Body of pancreas (tissue), 4 donors: Measurements from ENCODE around the gene ANTXR2. TPM values are rescaled to one million over a fixed set of nuclear protein-coding genes. Genes with fewer than 3 reads are reported as not detected.

Experiments used
- ATAC-seq: fragments of 150-250 bp; one replicate; pipeline ENCODE4 v1.9.1; 2016
- DNase-seq, 4 donors: peaks; one replicate each; pipeline ENCODE4 v3.0.0-alpha.2; 2019
- H3K27ac ChIP-seq, 4 donors: fragments of 200-600 bp; sonication (generic); 1 replicate in 3 of 4; 2 replicates in 1 of 4; pipeline versions ENCODE4 v1.5.1 to v1.6.1; 2016 to 2019; ENCODE audit warnings: mild to moderate bottlenecking in 1 of 4, mixed read lengths in 1 of 4, moderate library complexity in 1 of 4
- H3K27me3 ChIP-seq, 2 donors: fragments of 200-600 bp; sonication (generic); one replicate each; pipeline ENCODE4 v1.6.0; 2016; ENCODE audit warnings: mild to moderate bottlenecking in 1 of 2
- H3K36me3 ChIP-seq, 2 donors: fragments of 200-600 bp; sonication (generic); replicated peaks in 1 of 2; 2 replicates each; pipeline ENCODE4 v1.5.1; 2016; ENCODE audit warnings: low read depth in 2 of 2; ENCODE audit not compliant: insufficient read depth in 1 of 2
- H3K4me1 ChIP-seq: fragments of 200-600 bp; sonication (generic); one replicate; pipeline ENCODE4 v1.6.0; 2016
- H3K4me3 ChIP-seq, 2 donors: fragments of 200-600 bp; sonication (generic); 1 replicate in 1 of 2; 2 replicates in 1 of 2; pipeline ENCODE4 v1.5.1; 2016 to 2019
- H3K9me3 ChIP-seq, 3 donors: fragments of 200-600 bp; sonication (generic); 1 replicate in 2 of 3; 2 replicates in 1 of 3; pipeline ENCODE4 v1.5.1; 2016
- CTCF ChIP-seq, 7 experiments: fragments of 450-650 bp in 4 of 7; fragments of 200-600 bp in 3 of 7; sonication (generic) in 3 of 7; IDR thresholded peaks; one replicate each; pipeline ENCODE4 v1.5.1; 2016 to 2019; ENCODE audit warnings: antibody characterized with exemption in 7 of 7
- POLR2A ChIP-seq, 3 donors: fragments of 450-650 bp; IDR thresholded peaks; one replicate each; pipeline ENCODE4 v1.6.1; 2016; ENCODE audit warnings: antibody characterized with exemption in 3 of 3, mild to moderate bottlenecking in 2 of 3
- WGBS, 2 donors: methylation state at CpG; one replicate each; pipeline ENCODE4 v1.1.5; 2017; 5-methylcytosine and 5-hydroxymethylcytosine counted together
- intact Hi-C: fragments of 100-400 bp; cut with DNase I; formaldehyde crosslinking; loops from one replicate; pipeline ENCODE4 v1.15.1; 2023
- total RNA-seq, 2 donors: library from RNA; depleted of rRNA; stranded (reverse); fragments of >200 nt; gene quantifications; one replicate each; pipeline ENCODE4 v1.1.0, GENCODE V29; 2016

ANTXR2 gene
- total RNA-seq, 2 donors from 2014 or later, result 16.9 to 34.6 TPM

- H3K27me3 ChIP-seq, result no peaks in the 10 kb centered on the region
- no peak overlapping the region for H3K4me3 ChIP-seq
- no peaks in the 10 kb centered on the region for H3K4me1 ChIP-seq
- 55 to 68% methylated on average over 2 of the region's 2 CpGs for WGBS, 2 donors
- H3K27ac ChIP-seq, result no peak overlapping the region
- H3K36me3 ChIP-seq, result no peaks in the 10 kb centered on the region
- H3K9me3 ChIP-seq, result no peaks in the 10 kb centered on the region
- DNase-seq (no peak), ATAC-seq (no peak)
- no peak for TF ChIP-seq POLR2A (IDR thresholded peaks at IDR 0.05)
- no peak for TF ChIP-seq CTCF (IDR thresholded peaks at IDR 0.05)
- intact Hi-C loops, result no loop called here
Observed at GRCh38 chr4:80029364-80029763, 43.7 kb downstream of the ANTXR2 start.

- DNase-seq (no peak), ATAC-seq (no peak)
- H3K27ac ChIP-seq, result no peak overlapping the region
- no peaks in the 10 kb centered on the region for H3K9me3 ChIP-seq
- WGBS, 2 donors, result 65 to 79% methylated on average over 2 of the region's 2 CpGs
- H3K36me3 ChIP-seq, result no peaks in the 10 kb centered on the region
- TF ChIP-seq POLR2A (IDR thresholded peaks at IDR 0.05) (no peak), CTCF (IDR thresholded peaks at IDR 0.05) (no peak)
- H3K4me1 ChIP-seq, result no peaks in the 10 kb centered on the region
- no peaks in the 10 kb centered on the region for H3K27me3 ChIP-seq
- intact Hi-C loops, result no loop called here
- H3K4me3 ChIP-seq, result no peak overlapping the region
Observed at GRCh38 chr4:80027611-80028010, 45.4 kb downstream of the ANTXR2 start.

- H3K9me3 ChIP-seq, result no peaks in the 10 kb centered on the region
- ATAC-seq (no peak), DNase-seq (no peak)
- H3K36me3 ChIP-seq, result no peaks in the 10 kb centered on the region
- intact Hi-C loops, result no loop called here
- H3K4me1 ChIP-seq, result no peaks in the 10 kb centered on the region
- 78 to 83% methylated on average over 4 of the region's 4 CpGs for WGBS, 2 donors
- no peak overlapping the region for H3K4me3 ChIP-seq
- no peaks in the 10 kb centered on the region for H3K27me3 ChIP-seq
- TF ChIP-seq CTCF (IDR thresholded peaks at IDR 0.05), result no peak
- no peak for TF ChIP-seq POLR2A (IDR thresholded peaks at IDR 0.05)
- no peak overlapping the region for H3K27ac ChIP-seq
Observed at GRCh38 chr4:80026100-80026499, 46.9 kb downstream of the ANTXR2 start.

GRCh38 chr4:80024335-80024734 is 48.7 kb downstream of the ANTXR2 start:
- no peaks in the 10 kb centered on the region for H3K36me3 ChIP-seq
- no peaks in the 10 kb centered on the region for H3K27me3 ChIP-seq
- H3K9me3 ChIP-seq, result no peaks in the 10 kb centered on the region
- H3K4me1 ChIP-seq, result no peaks in the 10 kb centered on the region
- no peak for DNase-seq
- TF ChIP-seq CTCF (IDR thresholded peaks at IDR 0.05) (no peak), POLR2A (IDR thresholded peaks at IDR 0.05) (no peak)
- 100% methylated on average over 1 of the region's 1 CpG for WGBS, 2 donors
- no peak overlapping the region for H3K27ac ChIP-seq
- intact Hi-C loops, result no loop called here
- no peak for ATAC-seq
- H3K4me3 ChIP-seq, result no peak overlapping the region

GRCh38 chr4:80022282-80022681 is 50.7 kb downstream of the ANTXR2 start:
- no peaks in the 10 kb centered on the region for H3K27me3 ChIP-seq
- TF ChIP-seq CTCF (IDR thresholded peaks at IDR 0.05) (no peak), POLR2A (IDR thresholded peaks at IDR 0.05) (no peak)
- 94 to 96% methylated on average over 3 of the region's 3 CpGs for WGBS, 2 donors
- no peaks in the 10 kb centered on the region for H3K9me3 ChIP-seq
- H3K27ac ChIP-seq, result no peak overlapping the region
- DNase-seq, result no peak
- intact Hi-C loops, result no loop called here
- no peak overlapping the region for H3K4me3 ChIP-seq
- ATAC-seq, result no peak
- H3K4me1 ChIP-seq, result no peaks in the 10 kb centered on the region
- no peaks in the 10 kb centered on the region for H3K36me3 ChIP-seq
